Right cardiac atrium (tissue), 5 donors: Measurements from ENCODE around the gene LCTL. TPM values are rescaled to one million over a fixed set of nuclear protein-coding genes. Genes with fewer than 3 reads are reported as not detected.

ENCODE experiments used
- polyA plus RNA-seq: library from polyadenylated mRNA; stranded (reverse); fragments of 200-250 nt; gene quantifications from one replicate; pipeline ENCODE4 v1.2.3, GENCODE V29; 2013
- total RNA-seq, 4 donors: library from RNA; stranded (reverse); fragmentation: NEBNext Ultra II Directional; extraction: Animal tissue kit (Norgen Biotek cat#: 25700); gene quantifications; one replicate each; pipeline ENCODE4 v1.2.1, GENCODE V29; 2021
- donor health status: healthy with polysubstance abuse.
- donor health status: DM: no; HTN: yes; CAD: no.
- donor health status: DM: no; HTN: no; CAD: no.
- donor health status: DM: no; HTN: yes; CAD: no; lungs with severe emphysema.
- donor health status: DM: yes; HTN: yes; CAD: no.

The LCTL gene
- total and polyA plus RNA-seq, 5 donors: not detected

Other genes with a start within 250 kb of the LCTL start
- gene TIPIN, start 209.3 kb downstream of the LCTL start, total RNA-seq: 1 to 10 TPM; 3.2 to 7.4 (median 3.6) TPM
- gene TIPIN, start 209.3 kb downstream of the LCTL start, polyA plus RNA-seq: 3.8 TPM
- 10 to 100 TPM; 38.2 to 45.9 (median 39.2) TPM for gene MAP2K1, start 179.1 kb downstream of the LCTL start, total RNA-seq
- 32.6 TPM for gene MAP2K1, start 179.1 kb downstream of the LCTL start, polyA plus RNA-seq
- 10 to 100 TPM; 33.9 to 45.5 (median 38.9) TPM for gene SNAPC5, start 68.2 kb downstream of the LCTL start, total RNA-seq
- 60.8 TPM for gene SNAPC5, start 68.2 kb downstream of the LCTL start, polyA plus RNA-seq
- gene RPL4, start 61.1 kb downstream of the LCTL start, total RNA-seq: 1,000 to 10,000 TPM; 1,385 to 1,717 (median 1,488) TPM
- gene RPL4, start 61.1 kb downstream of the LCTL start, polyA plus RNA-seq: 1,323 TPM
- gene ZWILCH, start 60.7 kb downstream of the LCTL start, total RNA-seq: 1 to 10 TPM; 2.2 to 3.7 (median 2.7) TPM
- gene ZWILCH, start 60.7 kb downstream of the LCTL start, polyA plus RNA-seq: 0.95 TPM
- gene SMAD6, start 136.2 kb upstream of the LCTL start, total RNA-seq: 10 to 100 TPM; 54.5 to 68.8 (median 63.2) TPM
- gene SMAD6, start 136.2 kb upstream of the LCTL start, polyA plus RNA-seq: 31.6 TPM